Ascending aorta (tissue), 2 donors: ENCODE measurements around the gene RGS5. TPM values are rescaled to one million over a fixed set of nuclear protein-coding genes. Genes with fewer than 3 reads are reported as not detected.

Experiments used
- DNase-seq, 2 donors: peaks; one replicate each; pipeline ENCODE4 v3.0.0-alpha.2; 2019; ENCODE audit warnings: low spot score in 2 of 2
- H3K27ac ChIP-seq, 2 donors: fragments of 200-600 bp; sonication (generic); one replicate each; pipeline ENCODE4 v1.5.1; 2016 to 2017; ENCODE audit warnings: mild to moderate bottlenecking in 1 of 2
- H3K27me3 ChIP-seq: fragments of 200-600 bp; sonication (generic); one replicate; pipeline ENCODE4 v1.5.1; 2017
- H3K36me3 ChIP-seq, 2 donors: fragments of 200-600 bp; sonication (generic); one replicate each; pipeline ENCODE4 v1.5.1; 2016
- H3K4me1 ChIP-seq, 2 donors: fragments of 200-600 bp; sonication (generic); one replicate each; pipeline ENCODE4 v1.5.1; 2016 to 2017; ENCODE audit warnings: mild to moderate bottlenecking in 1 of 2
- H3K4me3 ChIP-seq, 2 donors: fragments of 200-600 bp; sonication (generic); one replicate each; pipeline ENCODE4 v1.5.1; 2016 to 2017; ENCODE audit warnings: mild to moderate bottlenecking in 1 of 2
- H3K9me3 ChIP-seq, 2 donors: fragments of 200-600 bp; sonication (generic); one replicate each; pipeline ENCODE4 v1.5.1; 2016
- intact Hi-C: fragments of 100-400 bp; cut with DNase I; formaldehyde crosslinking; loops from one replicate; pipeline ENCODE4 v1.15.1; 2023
- total RNA-seq: library from RNA; depleted of rRNA; stranded (reverse); fragments of >200 nt; gene quantifications from one replicate; pipeline ENCODE4 v1.1.0, GENCODE V29; 2016
- TF ChIP-seq, protein P1 (sequence below), 3 experiments: fragments of 200-600 bp in 2 of 3; fragments of 450-650 bp in 1 of 3; sonication (generic) in 2 of 3; IDR thresholded peaks; one replicate each; pipeline ENCODE4 v1.5.1; 2016 to 2019; ENCODE audit warnings: antibody characterized with exemption in 3 of 3, mild to moderate bottlenecking in 1 of 3, moderate library complexity in 1 of 3

The RGS5 gene
- total RNA-seq, 1 donor from 2014 or later: 732 TPM

DNA sequence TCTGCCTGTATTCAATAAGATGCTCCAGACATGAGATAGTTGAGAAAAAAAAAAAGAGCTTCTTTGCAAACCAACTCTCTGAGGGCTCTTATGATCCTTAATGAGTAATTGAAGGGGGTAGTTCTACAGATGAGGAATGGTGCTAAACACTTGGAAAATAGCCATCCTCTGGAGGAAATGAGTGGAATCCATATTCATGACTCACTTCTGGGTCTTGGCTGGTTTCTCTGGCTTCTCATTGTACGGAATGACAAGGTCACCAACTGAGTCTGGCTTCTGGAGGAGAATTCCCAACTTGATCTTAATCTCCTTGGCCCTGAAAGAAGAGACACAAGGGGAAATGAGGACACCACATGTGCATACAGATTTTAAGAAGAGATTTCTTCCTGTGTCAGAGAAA lies 34.7 kb downstream of the RGS5 start:
- H3K9me3 ChIP-seq: no peaks in the 10 kb centered on the region
- DNase-seq: peak in 1 of 2 donors; percentile 75
- peaks cover 3 to 10% of the 10 kb centered on the region in 2 donors for H3K36me3 ChIP-seq
- no peaks in the 10 kb centered on the region for H3K27me3 ChIP-seq
- H3K27ac ChIP-seq: peak overlapping the region; percentile 68 to 77
- TF ChIP-seq, protein P1, sequence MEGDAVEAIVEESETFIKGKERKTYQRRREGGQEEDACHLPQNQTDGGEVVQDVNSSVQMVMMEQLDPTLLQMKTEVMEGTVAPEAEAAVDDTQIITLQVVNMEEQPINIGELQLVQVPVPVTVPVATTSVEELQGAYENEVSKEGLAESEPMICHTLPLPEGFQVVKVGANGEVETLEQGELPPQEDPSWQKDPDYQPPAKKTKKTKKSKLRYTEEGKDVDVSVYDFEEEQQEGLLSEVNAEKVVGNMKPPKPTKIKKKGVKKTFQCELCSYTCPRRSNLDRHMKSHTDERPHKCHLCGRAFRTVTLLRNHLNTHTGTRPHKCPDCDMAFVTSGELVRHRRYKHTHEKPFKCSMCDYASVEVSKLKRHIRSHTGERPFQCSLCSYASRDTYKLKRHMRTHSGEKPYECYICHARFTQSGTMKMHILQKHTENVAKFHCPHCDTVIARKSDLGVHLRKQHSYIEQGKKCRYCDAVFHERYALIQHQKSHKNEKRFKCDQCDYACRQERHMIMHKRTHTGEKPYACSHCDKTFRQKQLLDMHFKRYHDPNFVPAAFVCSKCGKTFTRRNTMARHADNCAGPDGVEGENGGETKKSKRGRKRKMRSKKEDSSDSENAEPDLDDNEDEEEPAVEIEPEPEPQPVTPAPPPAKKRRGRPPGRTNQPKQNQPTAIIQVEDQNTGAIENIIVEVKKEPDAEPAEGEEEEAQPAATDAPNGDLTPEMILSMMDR (IDR thresholded peaks at IDR 0.05): no peak
- intact Hi-C loops: no loop called here
- H3K4me3 ChIP-seq: no peak overlapping the region
- peaks cover 8 to 66% of the 10 kb centered on the region in 2 donors for H3K4me1 ChIP-seq

DNA sequence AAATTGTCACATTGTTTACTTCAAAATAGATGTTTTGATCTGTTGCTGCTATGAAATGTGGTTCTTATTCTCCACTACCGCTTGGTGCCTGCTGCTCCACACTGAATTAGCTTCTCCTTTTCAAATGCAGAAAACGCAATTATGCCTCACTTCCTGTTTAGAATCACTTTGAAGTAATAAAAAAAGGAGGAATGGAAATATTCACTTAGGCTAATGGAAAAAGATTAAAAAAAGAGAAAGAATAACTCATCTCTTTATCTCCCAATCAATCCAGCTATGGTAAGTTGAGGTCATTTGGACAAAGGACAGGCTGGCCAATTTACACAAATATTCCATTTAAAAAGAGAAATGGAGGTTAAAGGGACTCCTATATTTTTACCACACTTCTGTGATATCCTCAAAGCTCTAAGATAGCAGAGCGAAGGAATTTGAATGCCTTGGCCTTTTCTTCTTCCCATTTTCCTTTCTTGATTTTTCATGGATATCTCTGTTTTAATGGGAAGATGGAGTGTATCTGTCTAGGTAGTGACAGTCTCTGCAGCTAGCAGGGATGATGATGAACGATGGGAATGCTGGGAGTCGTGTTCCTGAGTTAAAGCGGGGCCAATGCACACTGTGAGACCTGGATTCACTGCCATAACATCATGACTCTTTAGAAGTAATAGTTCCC lies 35.7 kb downstream of the RGS5 start:
- intact Hi-C loops: no loop called here
- peaks cover 3 to 10% of the 10 kb centered on the region in 2 donors for H3K36me3 ChIP-seq
- peaks cover 8 to 67% of the 10 kb centered on the region in 2 donors for H3K4me1 ChIP-seq
- H3K27me3 ChIP-seq: no peaks in the 10 kb centered on the region
- no peak for DNase-seq
- no peaks in the 10 kb centered on the region for H3K9me3 ChIP-seq
- TF ChIP-seq, protein P1 (IDR thresholded peaks at IDR 0.05): no peak
- H3K27ac ChIP-seq: peak overlapping the region; percentile 68 to 77
- no peak overlapping the region for H3K4me3 ChIP-seq

DNA sequence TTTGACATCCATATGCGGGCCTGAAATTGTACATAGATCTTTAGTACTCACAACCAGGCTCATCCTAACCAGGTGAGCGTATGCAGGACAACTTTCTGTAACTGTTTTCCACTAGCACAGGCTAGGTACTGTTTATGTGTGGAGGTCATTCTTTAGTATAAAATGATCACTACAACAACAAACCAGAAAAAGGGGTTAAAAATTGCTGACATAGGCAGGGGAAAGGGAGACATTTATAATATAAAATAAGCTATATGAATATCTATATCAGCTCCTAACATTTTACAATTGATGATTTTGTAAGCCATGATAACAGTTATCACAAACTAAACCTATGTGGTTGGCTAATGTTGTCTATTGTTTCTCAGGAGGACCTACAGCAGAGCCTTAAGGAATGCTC lies 37.6 kb downstream of the RGS5 start:
- Histone ChIP-seq H3K4me1 (peaks cover 8 to 70% of the 10 kb centered on the region in 2 donors), H3K36me3 (peaks cover 8 to 10% of the 10 kb centered on the region in 2 donors), H3K27me3 (no peaks in the 10 kb centered on the region), H3K9me3 (no peaks in the 10 kb centered on the region), H3K27ac (peak overlapping the region; percentile 68 to 77), H3K4me3 (no peak overlapping the region)
- intact Hi-C loops: no loop called here
- DNase-seq: no peak
- TF ChIP-seq, protein P1 (IDR thresholded peaks at IDR 0.05): no peak

DNA sequence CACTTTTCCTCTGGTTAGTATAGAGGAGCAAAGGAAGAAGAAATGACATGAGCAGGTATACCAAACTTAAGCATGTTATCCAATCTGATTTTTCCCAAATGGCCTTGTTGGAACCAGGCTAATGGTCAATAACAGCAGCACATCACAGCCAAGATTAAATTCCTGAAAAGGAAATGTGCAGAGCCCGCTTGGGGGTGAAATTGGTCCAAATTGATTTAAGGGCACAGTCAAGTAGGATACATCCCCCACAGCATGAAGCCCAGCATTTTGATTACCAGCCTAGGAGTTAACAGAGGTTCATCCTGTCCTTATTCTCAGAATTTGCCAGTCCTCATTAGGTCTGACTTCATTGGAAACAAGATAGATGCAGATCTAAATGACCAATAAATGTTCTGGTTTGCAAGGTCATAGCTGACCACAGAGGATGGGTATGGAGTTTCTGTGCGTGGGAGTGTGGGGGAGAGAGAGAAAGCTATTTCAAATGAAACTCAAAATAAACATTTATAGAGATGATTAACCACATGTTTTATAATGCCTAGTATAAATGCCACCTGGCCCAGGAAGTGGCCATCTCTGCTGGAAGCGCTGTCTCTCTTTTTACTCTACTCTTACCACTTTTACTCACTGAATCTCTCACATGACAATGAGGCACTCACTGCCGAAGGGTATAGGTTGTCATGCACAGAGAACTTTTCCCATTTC lies 38.7 kb downstream of the RGS5 start:
- intact Hi-C loops: no loop called here
- H3K36me3 ChIP-seq: peaks cover 8 to 16% of the 10 kb centered on the region in 2 donors
- TF ChIP-seq, protein P1 (IDR thresholded peaks at IDR 0.05): no peak
- peak overlapping the region; percentile 68 to 77 for H3K27ac ChIP-seq
- no peak for DNase-seq
- no peak overlapping the region for H3K4me3 ChIP-seq
- peaks cover 8 to 68% of the 10 kb centered on the region in 2 donors for H3K4me1 ChIP-seq
- H3K9me3 ChIP-seq: no peaks in the 10 kb centered on the region
- H3K27me3 ChIP-seq: no peaks in the 10 kb centered on the region

DNA sequence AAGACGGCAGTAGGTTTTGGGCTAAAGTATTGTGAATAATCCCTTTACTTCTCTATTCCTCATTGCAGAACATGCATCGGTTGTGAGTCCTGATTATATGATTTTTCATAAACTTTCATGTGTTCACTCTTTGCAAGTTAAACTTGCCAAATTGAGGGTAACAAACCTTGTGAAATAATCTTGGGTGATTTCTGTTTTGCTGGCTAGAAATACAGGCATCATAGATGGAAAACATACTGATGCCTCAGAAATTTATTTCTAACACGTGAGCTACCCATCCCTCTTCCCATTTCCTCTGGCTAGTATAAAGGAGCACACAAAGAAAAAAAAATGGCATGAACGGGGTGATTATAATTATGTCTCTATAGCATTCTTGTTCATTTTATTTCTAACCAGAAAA lies 39.6 kb downstream of the RGS5 start:
- peak overlapping the region in 1 of 2 donors; percentile 9 for H3K4me3 ChIP-seq
- no peaks in the 10 kb centered on the region for H3K9me3 ChIP-seq
- peaks cover 14 to 19% of the 10 kb centered on the region in 2 donors for H3K36me3 ChIP-seq
- DNase-seq: no peak
- H3K27ac ChIP-seq: peak overlapping the region; percentile 68 to 77
- intact Hi-C loops: no loop called here
- H3K27me3 ChIP-seq: no peaks in the 10 kb centered on the region
- TF ChIP-seq, protein P1 (IDR thresholded peaks at IDR 0.05): no peak
- H3K4me1 ChIP-seq: peaks cover 8 to 63% of the 10 kb centered on the region in 2 donors
